ENCODE results near the gene FRRS1L. TPM values are rescaled to one million over a fixed set of nuclear protein-coding genes. Genes with fewer than 3 reads are reported as not detected.

Gene FRRS1L
- total RNA-seq, 1 donor from 2014 or later = 82.2 TPM

DNA sequence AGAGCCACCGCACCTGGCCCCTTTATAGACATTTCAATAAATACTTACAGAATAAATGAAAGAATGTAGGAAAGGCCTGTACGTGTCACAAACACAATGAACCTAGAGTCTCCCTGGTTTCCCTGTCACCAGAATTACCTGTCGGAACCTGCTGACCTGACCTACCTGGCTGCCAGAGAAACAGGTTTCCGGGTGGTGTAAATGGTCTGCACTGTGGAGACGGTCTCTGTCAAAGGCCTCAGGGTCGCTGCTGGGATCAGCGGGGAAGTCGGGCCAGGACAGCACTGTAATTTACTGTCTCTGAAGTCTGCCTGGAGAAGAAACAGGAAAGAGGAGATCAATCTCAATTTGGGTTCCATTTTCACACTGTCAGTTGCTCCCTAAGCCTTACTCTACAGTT, 9.3 kb upstream of the FRRS1L start:
- no peak for DNase-seq

DNA sequence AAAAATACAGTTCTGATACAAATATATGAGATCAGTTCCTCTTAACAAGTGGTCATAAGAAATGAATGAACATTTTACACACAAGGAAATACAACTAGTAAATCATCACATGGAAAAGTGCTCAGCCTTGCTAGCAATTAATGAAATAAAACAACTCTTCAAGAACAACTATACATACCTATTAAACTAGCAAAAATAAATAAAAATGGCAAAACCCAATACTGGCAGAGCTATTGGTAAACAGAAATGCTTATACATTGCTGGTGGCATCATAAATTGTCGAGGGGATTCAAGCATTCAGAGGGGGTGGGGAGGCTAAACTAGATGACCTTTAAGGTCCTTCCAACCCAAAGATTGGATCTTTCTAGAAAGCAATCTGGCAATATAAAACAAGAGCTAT, 5.9 kb upstream of the FRRS1L start:
- no peak for DNase-seq

DNA sequence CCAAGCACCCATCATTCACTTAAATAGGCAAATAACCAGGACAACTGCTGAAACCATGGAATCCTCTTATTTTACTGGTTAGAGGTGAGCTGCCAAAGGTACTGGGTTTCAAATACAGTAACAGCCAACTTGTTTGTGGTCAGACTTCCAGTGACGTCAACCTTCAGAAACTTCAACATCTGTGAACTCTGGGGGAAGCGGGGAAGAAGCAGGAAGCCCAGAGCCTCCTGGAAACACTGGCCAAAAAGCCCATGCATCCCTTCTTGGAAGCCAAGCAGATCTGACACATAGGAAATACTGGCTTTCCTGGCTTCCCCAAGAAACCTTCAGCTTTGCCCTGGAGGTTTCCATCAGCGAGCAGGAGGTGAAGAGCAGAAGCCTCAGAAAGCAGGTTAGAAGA, 4.9 kb upstream of the FRRS1L start:
- DNase-seq = no peak

DNA sequence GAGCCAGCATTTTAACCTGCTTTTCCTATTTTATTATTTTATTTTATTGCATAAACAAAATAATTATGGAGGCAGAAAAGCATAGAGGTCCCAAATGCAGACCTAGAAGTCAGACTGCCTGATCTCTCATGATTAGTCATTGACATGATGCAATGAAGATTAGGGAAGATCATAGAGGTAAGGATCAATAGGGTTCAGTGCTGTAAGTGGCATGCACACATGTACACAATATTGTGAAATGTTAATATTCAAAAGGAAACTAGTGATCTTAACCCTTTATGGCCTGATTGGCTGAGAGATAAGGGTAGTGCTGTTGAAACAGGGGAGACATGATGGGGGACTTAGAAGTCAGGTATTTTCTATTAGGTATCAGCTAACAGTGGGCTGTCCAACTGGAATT, 1.1 kb upstream of the FRRS1L start:
- DNase-seq = no peak

DNA sequence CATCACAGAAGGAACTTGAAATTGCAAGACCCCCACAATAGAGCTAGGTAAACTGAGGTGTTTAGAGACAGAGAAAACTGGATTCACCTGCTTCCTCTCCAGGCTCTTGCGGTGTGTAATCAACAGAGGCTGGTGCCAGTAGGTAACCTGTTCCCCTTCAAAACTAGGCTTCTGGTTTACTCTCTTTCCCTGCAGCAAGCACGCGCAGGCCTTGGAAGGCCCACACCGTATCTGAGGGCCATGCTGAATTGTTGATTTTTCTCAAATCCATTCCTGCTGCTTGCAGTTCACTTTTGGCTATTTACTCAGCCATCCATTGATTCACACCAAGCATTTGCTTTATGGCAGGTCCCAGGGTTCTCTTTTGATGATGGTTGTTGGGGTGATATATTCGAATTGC, 667 bp upstream of the FRRS1L start:
- DNase-seq = no peak

DNA sequence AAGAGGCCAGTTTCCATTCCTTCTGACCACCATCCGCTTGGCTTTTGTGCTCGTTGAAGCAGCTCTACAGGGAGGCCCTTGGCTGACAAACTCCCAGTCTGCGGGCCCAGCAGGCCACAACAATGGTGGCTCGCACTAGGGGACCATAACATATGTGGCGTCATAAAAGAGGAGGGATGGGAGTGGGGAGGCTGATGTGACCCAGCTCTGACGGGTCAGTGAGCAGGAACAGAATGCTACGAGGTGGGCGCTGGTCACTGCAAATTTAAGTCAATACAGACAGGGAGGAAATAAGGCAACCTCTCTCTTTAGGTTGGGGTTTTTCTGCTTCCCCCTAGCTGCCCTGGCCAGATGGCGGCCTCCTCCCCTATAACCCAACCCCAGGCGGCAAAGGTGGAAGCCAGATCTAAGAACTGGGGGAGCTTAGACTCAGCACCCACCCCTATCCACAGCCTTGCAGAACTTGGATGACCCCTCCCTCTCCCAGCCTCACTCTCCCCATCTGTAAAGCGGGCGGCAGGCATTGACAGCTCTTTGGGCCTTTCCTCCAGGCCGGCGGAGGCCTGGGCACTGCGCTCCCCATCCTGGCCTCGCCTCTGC, 778 bp downstream of the FRRS1L start:
- no peak for DNase-seq

DNA sequence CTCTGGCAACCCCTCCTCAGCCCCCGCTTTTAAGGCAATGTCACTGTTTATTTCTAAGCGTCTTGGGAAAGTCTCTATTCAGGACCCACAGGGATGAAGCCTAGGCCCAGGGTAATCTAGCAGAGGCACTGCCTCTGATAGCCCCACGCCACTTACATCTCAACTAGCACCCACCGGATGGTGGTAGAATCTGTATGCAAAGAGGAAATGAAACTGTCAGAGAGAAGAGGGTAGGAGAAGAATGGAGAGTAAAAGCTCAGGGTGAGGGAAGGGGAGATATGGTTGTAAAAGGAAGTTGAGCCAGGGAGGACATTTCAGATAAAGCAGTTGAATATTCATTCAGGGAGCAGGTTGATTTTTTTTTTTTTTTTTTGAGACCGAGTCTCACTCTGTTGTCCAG, 3.0 kb downstream of the FRRS1L start:
- DNase-seq = no peak

DNA sequence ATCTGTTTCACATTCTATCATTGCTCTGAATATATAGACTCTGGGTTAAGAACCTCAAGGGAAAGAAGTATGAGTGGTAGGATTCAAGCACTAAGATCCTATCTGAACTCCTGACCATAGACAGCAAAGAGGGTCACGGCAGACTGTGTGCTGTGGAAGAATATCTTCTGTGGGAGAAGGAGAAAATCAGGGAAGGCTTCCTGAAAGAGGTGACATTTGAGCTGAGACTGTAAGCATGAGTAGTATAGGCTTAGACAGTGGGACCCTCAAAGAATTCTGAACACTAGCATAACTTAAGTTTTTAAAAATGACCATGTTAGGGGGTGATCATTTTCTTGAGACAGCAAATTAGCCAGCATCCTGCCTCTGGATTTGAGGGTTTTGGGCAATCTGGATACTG, 3.9 kb downstream of the FRRS1L start:
- no peak for DNase-seq

DNA sequence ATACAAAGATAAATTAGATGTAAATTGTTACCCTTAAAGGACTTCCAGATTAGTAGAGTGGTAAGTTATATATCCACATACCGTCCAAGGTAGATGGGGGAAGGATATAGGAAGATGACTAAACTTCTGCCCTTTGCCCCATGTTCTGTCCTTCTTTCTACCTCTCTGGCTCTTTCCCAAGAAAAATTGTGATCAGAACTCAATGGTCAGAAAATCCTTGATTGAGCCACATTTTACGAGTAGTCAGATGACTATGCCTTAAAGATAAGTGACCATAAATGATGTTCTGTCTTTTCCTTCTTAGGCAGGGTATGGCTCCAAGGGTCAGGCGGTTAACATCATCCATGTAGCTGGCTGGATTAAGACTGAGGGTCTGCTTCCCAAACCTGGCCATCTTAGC, 4.4 kb downstream of the FRRS1L start:
- DNase-seq = no peak

DNA sequence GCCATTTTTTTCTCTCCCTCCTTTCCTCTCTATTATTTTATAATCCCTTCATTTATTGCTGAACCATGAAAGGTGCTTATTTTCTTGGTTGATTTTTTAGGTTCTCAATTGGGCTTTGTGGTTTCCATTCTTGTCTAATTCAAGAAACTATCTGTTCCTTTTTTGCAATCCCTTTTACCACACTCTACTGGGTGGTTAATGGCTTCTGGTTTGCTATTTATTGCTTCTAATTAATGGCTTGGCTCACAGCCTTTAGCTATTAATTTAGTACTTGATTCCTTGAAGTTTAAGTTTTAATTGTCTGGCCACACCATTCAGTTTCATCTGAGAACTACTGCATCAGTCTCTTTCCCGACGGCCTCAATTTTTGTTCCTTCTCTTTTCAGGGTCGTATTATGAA, 5.6 kb downstream of the FRRS1L start:
- no peak for DNase-seq

DNA sequence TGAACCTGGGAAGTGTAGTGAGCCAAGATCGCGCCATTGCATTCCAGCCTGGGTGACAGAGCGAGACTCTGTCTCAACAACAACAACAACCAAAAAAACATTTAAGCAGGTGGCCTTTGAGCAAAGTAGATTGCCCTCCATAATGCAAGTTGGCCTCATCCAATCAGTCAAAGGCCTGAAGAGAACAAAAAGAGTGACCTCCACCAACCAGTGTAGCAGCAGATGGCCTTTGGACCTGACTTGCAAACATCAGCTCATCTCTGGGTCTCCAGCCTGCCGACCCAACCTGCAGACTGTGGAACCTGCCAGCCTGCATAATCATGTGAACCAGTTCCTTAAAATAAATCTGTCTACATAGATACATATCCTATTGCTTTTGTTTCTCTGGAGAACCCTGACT, 7.5 kb downstream of the FRRS1L start:
- no peak for DNase-seq

DNA sequence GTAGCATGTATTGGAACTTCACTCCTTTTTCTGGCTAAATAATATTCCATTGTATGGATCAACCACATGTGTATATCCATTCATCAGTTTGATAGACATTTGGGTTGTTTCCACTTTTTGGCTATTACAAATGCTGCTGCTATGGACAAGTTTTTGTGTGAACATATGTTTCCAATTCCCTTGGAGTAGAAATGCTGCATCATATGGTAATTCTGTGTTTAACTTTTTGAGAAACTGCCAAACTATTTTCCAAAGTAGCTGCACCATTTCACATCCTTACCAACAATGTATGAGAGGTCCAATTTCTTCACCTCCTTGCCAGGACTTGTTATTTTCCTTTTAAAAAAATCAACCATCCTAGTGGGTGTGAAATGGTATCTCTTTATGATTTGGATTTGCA, 8.4 kb downstream of the FRRS1L start:
- no peak for DNase-seq

DNA sequence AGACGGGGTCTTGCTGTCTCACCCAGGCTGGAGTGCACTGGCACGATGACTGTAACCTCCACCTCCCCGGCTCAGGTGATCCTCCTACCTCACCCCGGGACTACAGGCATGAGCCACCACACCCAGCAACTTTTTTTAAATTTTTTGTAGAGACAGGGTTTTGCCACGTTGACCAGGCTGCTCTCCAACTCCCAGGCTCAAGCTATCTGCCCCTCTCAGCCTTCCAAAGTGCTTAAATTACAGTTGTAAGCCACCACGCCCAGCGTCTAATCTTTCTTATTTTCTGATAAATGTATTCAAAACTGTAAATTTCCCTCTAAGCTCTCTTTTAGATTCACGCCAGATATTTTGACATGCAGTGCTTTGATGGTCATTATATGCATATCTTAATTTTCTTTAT, 10.3 kb downstream of the FRRS1L start:
- no peak for DNase-seq

DNA sequence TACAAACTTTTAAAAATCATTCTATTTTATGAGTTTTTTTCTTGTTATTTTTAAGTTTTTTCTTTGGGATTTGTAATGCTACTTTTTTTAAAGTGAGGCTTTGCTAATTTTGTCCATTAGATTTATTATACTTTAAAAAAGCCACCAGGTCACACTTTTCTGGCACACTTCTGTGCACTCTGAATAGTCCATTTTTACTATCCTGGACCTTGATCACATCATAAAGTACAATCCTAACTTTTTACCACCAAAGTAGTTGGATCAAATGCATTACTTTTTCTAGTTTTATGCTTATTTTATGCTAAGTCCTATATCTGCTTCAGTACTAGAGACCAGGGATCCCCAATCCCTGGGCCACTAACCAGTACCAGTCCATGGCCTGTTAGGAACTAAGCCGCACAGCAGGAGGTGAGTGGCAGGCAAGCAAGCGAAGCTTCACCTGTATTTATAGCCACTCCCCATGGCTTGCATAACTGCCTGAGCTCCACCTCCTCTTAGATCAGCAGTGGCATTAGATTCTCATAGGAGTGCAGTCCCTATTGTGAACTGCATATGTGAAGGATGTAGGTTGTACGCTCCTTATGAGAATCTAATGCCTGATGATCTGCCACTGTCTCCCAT, 16.0 kb downstream of the FRRS1L start:
- DNase-seq = no peak

DNA sequence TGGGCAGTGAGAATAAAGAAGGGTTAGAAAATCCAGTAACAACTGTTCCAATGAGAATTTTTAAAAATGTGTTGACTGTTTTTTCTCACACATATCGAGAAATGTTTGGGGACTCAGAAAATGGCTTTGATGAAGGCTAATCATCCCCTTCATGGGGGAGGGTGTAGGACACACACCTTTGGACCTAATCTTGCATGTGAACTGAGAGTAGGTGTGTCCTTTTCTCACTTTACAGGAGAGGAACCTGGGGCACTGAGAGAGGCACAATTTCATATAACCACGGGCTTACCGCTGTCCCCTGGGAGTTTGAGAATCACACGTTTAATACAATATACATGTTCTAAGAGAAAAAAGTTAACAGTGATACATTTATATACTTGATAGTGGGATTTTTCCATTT, 17.3 kb downstream of the FRRS1L start:
- DNase-seq = no peak

DNA sequence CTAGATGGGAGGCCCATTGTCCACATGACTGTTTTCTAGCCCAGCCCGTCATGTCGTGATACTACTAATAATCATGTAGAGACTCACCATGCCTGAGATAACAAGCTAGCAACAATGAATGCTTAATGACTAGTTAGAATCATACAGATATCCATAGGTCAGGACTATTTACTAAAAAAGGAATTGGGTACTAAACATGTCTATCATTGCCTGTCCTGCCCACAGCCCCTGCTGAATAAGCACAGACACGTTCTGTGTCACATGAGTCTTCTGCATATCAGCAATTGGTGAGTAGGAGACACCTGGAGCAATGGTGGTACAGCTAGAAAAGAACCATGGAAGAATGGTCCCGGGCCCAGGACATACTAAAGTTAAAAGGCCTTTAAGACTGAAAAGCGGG, 18.0 kb downstream of the FRRS1L start:
- no peak for DNase-seq

DNA sequence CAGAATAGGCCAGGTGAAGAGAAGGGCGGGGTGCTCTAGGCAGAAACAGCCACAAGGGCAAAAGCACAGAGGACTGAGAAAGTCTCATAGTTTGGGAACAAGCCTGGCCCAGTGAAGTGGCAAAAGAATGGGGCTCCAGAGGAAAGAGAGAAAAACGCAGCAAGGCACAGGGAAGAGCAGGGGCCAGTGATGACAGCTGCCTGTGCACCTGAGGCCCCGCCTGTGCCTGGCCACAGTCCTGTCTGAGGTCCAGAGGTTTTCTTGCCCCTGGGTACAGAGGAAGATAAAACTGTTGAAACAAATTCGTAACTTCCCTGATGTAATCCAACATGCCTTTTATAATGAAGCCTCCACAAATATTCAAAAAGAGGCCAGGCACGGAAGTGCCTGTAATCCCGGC, 22.0 kb downstream of the FRRS1L start:
- DNase-seq = no peak

DNA sequence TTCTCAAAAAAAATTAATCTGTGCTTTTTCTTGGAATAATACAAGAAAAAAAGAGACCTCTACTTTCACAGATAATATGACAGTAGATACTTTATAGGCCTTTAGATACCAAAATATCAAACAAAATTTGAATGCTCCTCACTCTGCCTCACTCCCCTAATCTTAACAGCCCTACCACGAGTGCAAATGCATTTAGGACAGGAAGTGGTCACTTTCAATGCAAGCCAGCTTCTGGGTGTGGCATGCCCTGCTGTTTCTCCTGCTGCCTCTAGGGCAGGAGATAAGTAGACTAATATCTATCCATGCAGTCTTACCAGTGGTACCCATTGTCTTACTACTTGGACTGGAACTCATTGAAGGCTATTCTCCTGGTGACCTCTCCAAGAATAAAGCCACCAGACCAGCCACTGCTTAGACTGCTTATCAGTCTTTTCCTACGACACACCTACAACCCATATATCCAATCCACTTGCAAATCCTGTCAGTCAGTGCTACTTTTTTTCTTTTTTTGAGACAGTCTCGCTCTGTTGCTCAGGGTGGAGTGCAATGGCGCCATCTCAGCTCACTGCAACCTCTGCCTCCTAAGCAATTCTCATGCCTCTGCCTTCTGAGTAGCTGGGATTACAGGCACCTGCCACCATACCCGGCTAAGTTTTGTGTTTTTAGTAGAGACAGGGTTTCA, 23.0 kb downstream of the FRRS1L start:
- DNase-seq = no peak

DNA sequence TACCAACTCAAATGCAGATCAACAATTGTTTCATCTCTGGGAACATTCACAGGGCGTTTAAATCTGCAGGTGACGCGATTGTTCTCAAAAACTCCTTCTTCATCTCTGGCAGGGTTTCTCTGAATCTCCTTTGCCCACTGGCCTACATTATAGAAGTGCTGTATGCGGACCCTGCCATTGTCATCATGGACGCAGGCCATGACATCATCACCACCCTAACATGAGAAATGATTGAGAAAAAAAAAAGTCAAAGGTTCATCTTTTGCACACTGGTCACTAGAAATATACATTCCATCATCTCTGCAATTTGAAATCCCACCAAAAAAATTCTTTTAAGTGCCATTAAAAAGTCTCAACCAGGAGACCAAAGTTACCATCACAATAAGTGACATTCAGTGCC, 25.7 kb downstream of the FRRS1L start:
- DNase-seq = no peak

DNA sequence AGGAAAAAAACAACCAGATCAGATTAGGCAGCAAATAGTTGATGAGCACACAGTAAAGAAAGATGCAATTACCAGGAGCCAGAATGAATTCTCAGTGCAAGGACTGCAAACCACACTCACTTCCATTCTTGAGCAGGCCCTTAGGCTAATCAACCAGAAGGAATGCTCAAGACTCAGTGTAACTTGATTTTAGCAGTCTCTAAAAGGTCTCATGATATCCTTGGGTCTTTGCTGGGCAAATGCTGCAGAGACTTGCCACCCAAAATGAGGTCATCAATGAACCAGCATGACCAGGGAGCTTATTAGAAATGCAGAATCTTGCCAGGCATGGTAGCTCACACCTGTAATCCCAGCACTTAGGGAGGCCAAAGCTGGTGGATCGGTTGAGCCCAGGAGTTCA, 27.2 kb downstream of the FRRS1L start:
- DNase-seq = no peak

DNA sequence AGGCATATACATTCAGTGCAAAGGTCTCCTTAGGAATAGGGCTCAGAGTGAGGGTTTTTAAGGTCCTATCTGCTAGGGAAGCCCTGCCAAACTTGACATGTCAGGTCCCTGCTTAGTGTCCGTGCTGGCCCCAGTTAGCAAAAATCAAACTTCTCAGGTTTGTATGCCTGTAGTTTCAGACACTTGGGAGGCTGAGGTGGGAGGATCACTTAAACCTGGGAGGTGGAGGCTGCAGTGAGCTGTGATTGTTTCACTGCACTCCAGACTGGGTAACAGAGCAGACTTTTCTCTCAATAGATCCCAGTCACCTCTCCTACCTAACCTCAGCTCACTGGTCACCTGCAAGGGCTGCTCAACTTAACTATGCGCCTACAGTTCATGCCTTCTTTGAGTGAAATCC, 28.6 kb downstream of the FRRS1L start:
- DNase-seq = no peak

DNA sequence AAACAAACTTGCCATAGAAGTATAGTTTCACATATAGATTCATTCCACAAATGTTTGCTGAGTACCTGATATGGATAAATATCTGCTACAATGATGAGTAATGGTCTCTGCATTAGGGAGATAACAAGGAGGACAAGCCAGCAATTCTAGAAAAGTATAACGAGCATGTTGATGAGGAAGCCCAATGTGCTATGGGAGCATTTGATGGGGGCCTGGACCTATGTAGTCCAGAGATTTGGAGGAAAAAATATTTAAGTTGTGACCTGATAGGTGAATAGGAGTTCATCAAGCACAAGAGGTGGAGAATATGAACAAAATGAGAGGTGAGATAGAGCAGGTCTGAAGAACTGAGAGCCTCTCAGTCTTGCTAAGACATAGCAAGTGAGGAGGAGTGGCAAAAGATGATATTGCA, 32.9 kb downstream of the FRRS1L start:
- DNase-seq = no peak

DNA sequence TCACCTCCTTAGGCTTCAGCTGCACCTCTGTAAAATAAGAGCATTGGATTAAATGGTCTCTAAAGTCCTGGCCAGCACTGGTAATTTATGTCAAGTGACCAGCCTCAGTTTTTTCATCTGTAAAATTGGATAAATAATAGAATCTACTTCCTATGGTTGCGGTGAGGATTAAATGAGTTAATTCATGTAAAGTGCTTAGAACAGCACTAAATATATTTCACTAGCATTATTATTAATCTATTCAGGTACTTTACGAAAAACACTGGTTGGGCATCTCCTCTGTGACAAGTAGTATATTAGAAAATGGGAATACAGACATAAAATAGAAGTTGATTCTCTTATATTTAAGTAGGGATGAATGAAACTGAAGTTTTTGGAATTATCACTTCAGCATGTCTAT, 33.5 kb downstream of the FRRS1L start:
- no peak for DNase-seq

DNA sequence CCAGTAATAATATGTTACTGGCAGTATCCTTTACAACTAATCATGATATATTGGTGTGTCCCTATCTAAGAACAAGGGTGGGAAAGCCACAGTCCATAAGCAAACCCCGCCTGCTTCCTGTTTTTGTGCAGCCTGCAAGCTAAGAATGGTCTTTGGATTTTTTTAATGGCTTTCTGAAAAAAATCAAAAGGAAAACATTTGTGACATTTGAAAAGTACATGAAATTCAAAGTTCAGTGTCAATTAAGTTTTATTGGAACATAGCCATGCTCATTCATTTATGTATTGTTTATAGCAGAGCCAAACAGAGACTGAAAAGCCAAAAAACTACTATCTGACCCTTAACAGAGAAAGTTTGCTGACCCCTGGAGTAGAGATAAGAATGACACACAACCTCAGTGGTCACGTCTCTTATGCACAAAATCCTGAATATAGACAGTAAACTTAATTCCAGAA, 34.5 kb downstream of the FRRS1L start:
- DNase-seq = no peak

All from occipital lobe (tissue), 2 donors.